Measurements from ENCODE around the gene TMEM25.

TMEM25 gene

GRCh38 chr11:118581057-118581456 is 50.1 kb downstream of the TMEM25 start:
- peaks cover 67% of the 10 kb centered on the region for H3K79me2 ChIP-seq (ENCODE audit: control insufficient read depth, insufficient read depth, low read length, unreplicated experiment)
- no peak overlapping the region for H3K4me3 ChIP-seq (ENCODE audit: low read depth, low read length)
- peaks cover 17% of the 10 kb centered on the region for H3K4me1 ChIP-seq (ENCODE audit: control insufficient read depth, insufficient read depth, low read length, unreplicated experiment)
- H3K27me3 ChIP-seq (ENCODE audit: insufficient read depth, low read length) = no peaks in the 10 kb centered on the region
- no peak overlapping the region for H3K27ac ChIP-seq (ENCODE audit: low read depth, low read length)
- peaks cover 36% of the 10 kb centered on the region for H3K36me3 ChIP-seq (ENCODE audit: insufficient read depth, low read length)
- no peak overlapping the region for H2AFZ ChIP-seq (ENCODE audit: low read length, unreplicated experiment)
